Femur (tissue), 1 donor: ENCODE data around the gene SIRT7.
A peak's percentile ranks its signal among the peaks of the same experiment; 100 is the strongest.

Experiments used
- DNase-seq: peaks from one replicate; pipeline ENCODE4 v3.0.0-alpha.2; 2017

Gene SIRT7

DNA sequence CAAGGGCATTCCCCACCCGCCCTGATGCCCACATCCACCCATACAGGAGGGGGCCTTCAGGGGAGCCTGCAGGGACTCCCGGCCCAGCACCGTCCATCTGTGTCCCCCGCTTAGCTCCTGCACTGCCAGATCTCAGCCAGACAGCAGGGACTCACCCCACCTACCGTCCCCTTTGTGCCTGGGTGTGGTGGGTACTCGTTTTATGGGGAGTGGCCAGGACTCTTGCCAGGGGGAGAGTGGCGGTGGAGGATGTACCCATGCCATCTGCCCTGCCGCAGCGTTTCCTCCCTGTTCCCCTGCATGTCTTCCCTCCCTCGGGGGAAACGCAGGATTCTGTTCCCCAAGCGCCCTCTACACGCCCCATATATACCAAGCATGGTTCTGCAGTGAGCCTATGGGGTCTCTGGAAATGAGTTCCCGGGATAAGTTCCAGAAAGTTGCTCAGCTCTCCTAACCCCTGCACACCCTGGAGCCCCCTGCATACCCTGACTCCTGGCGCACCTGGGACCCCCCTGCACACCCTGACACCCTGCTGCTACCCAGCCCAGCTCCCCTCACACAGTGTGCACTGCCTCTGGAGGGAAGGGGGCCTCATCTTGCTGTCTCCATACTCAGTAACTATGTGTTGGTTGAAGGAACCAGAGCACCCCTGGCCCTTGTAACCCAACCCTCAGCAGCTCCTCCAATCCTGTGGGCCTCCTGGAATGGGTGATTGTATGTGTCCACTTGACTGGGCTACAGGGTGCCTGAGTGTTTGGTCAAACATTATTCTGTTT is 13.8 kb upstream of the SIRT7 start:
- DNase-seq, result no peak

GRCh38 chr17:81931189-81931556 is 13.2 kb upstream of the SIRT7 start:
- DNase-seq, result no peak

- no peak for DNase-seq
Measured at GRCh38 chr17:81930142-81931125, 12.5 kb upstream of the SIRT7 start.

GRCh38 chr17:81929253-81930141 is 11.5 kb upstream of the SIRT7 start:
- DNase-seq, result no peak

DNA sequence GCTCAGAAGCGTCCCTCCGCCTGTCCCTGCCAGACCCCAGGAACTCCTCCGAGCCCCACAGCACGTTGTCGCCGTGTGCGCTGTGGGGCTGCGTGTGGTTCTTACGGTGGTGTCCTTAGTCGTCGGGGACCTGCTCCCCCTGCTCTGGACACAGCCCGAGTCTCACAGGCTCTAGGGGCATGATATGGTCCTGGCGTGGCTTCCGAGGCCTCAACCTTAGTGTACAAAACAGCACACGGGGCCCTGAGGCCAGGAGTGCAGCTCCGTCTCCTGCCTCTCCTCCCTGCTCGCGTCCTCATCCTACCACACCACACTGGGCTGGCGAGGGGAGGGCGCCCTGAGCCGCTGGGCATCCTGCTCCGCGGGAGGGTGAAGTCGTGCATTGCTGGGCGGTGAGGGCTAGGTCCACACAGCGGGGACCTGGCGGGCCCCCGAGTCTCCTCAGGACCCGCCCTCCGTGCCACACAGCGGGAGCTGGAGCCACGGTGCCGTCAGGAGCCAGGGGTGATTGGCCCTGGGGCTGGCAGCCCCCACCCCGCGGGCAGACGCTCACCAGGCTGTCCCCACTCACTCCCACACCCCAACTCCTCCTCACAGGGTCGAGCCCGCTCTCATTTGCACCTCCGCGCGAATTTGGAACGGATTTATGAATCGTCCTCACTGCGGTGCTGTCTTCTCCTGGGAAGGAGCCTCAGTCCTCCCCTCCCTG is 10.7 kb upstream of the SIRT7 start:
- no peak for DNase-seq

DNA sequence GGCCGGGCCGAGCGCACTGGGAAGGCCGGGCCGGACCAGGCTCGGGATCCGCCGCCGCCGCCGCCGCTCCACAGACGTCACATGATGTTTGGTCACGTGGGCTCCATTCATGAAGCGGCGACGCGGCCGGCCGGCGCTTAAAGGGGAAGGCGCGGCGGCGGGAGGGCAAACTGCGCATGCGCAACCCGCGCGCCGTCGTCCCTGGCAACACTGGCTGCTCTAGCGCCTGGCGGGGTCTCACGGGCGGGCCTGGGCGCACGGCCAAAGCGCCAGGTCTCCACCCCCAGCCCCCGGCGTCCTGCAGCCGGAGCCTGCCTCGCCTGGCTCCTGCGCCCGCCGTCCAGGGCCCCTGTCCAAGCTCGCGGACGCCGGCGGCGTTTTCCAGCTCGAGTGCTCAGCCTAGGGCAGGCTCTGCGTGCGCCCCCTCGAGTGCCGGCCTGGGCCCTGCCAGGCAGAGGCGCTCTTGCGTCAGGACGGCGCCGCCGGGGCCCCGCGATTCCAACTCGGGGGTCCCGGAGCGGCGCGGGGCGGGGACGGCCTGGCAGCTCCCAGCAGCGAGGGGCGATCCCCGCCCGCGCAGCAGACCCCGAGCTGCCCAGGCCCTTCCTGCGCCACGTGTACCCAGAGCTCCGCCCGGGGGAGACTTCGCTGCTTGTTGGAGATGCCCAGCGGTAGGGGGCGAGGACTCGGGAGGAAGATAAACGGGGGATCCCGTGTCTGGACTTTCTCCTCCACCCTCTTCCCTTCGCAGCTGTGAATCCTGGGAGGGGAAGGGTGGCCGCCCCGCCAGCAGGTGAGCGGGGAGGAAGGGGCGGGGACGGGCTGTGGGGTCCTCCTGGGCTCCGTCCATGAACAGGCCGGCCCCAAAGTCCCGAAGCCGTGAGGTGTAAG is 9.9 kb upstream of the SIRT7 start, which contains the start of gene MAFG:
MAFG (minus strand) TSS at position 83 of the 891 bp plus-strand sequence. CDS start 4,550 bp downstream, outside the sequence.
- peak; percentile 97 for DNase-seq

- no peak for DNase-seq
Measured at GRCh38 chr17:81927152-81927652, 9.2 kb upstream of the SIRT7 start.

DNA sequence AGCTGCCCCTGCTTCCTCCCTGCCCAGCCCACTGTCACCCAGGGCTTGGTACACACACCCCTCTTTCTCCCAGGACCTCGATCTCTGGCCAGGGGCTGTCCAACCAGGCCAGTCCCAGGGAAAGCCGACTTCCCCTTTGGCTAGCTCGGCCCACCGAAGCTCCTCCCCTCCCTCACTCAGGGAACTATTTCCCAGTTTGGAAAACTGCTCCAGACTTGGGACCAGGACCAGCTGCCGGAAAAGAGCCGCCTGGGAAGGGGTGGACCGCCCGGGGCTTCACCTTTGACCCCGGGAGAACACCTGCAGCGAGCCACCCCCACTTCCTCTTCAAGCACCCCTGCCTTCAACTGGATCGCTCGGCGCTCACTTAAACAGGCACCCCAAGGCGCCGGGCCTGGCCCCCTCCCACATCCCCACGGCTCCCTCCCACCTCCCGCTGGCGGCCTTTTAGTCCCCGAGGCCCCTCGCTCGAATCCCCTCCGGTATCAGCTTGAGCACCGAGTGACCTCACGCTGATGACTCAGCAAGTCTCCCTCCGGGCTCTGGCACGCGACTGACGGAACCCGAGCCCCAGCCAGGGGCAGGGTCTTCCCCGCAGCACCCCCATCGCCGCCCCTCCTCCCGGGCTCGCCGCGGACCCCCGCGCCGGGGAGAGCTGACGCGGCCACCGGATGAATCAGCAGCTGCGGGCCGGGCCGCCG is 8.6 kb upstream of the SIRT7 start:
- DNase-seq, result peak; percentile 84

DNA sequence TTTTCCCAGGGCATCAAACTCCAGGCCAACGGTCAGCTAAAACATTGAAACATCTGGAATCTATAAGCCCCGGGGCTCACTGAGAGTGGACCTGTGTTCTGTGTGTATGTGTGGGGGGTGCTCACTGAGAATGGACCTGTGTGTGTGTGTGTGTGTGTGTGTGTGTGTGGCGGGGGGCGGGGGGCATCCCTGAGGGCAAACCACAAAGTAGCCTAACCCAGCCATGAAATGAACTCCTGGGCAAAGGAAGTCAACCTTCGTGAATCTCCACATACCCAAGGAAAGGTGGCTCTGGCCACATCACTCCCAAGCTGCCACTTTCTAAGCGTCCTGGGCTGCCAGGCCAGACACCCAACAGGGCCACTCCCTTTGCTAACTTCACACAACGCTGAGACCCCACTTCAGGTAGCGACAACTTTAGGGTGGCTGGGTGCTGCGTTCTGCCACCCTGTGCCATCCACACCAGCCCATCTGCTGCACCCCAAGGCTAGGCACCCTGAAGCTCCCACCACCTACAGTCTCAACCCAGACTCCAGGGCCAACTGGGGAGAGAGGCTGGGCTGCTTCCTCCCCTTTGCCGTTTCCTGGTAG is 8.0 kb upstream of the SIRT7 start:
- DNase-seq, result no peak

GRCh38 chr17:81924557-81925532 is 6.9 kb upstream of the SIRT7 start:
- DNase-seq, result no peak

- DNase-seq, result peak; percentile 83
Measured at GRCh38 chr17:81923302-81924260, 5.6 kb upstream of the SIRT7 start.

DNA sequence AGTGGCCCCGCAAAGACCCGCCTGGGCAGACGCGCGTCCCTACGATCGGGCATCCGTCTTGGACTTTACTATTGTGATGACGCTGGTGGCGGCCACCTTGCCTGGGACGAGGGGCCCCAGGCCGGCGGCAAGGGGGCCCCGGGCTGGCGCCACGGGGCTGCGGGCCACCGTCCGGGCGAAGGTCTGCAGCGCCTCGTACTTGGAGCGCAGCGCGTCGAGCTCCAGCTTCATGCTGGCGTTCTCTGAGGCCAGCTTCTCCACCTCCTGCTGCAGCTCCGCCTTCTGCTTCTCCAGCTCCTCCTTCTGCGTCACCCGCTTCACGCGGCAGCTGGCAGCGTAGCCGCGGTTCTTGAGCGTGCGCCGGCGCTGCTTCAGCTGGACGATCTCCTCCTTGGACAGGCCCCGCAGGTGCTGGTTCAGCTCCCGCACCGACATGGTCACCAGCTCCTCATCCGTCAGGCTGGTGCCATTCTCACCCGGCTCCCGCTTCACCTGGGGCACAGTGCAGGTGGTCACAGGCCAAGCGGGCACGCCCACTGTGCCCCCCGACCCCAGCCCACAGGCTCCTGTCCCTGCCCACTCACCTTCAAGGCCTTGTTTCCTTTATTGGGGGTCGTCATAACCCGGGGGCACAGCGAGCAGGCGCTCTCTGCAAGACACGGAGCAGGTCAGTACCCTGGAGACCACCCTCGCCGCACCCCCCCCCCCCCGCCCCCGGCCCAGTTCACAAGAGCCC is 4.8 kb upstream of the SIRT7 start:
- no peak for DNase-seq

DNA sequence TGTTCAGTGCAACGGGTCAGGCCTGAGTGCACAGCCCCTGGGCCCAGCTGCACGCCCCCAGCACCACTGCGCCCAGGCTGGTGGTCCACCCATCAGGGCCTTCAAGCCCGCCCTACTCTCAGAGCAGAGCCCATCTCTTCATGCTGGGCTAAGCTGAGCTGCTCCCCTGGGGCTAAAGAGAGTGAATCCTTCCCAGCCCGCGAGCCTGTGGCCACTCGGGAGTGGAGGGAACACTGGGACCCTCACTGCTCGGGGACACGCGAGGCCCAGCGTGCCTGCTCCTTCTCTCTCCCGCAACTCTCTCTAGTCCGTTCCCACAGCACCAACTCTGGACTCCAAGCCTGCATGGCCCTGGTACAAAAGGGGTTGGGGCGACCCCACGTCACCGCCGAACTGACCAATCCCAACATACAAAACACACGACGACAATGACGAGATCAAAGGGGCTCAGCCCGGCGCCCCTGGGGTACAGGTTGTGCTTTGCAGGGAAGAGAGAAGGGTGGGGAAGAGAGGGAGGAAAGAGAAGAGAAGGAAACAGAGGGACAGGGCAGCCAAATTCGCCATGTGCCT is 4.1 kb upstream of the SIRT7 start:
- no peak for DNase-seq

- DNase-seq, result no peak
Measured at GRCh38 chr17:81921537-81921862, 3.5 kb upstream of the SIRT7 start.

- DNase-seq, result no peak
Measured at GRCh38 chr17:81920612-81921536, 2.9 kb upstream of the SIRT7 start.
